Daoy (cell line): ENCODE data around the gene ZSCAN5B. TPM values are rescaled to one million over a fixed set of nuclear protein-coding genes. Genes with fewer than 3 reads are reported as not detected.

ENCODE experiments used
- DNase-seq: peaks from one replicate; pipeline ENCODE4 v3.0.0-alpha.2; 2015; ENCODE audit warnings: low read depth
- total RNA-seq: library from RNA; depleted of rRNA; stranded (reverse); fragments of >200 nt; shearing (Covaris generic); gene quantifications from 2 replicates; pipeline ENCODE4 v1.2.3, GENCODE V29; 2014; rRNA removed

ZSCAN5B gene
- total RNA-seq, 1 experiment from 2014 or later: not detected

DNA sequence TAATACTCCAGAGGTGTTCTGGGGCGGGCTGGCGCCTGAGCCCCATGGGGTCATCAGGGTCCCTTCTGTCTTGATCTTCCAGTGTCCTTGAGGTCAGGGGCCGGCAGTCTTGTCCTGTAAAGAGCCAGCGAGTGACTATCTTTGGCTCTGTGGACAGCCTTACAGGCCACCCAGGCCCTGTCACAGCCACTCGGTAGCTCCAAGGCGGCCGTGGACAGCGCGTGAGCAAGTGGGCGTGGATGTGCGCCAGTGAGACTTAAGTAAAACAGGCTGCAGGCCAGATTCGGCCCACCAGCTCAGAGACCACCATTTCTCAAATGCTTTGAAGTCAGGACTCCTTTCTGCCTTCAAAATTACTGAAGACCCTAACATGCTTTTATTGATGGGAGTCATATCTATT, 52.8 kb downstream of the ZSCAN5B start:
- no peak for DNase-seq

DNA sequence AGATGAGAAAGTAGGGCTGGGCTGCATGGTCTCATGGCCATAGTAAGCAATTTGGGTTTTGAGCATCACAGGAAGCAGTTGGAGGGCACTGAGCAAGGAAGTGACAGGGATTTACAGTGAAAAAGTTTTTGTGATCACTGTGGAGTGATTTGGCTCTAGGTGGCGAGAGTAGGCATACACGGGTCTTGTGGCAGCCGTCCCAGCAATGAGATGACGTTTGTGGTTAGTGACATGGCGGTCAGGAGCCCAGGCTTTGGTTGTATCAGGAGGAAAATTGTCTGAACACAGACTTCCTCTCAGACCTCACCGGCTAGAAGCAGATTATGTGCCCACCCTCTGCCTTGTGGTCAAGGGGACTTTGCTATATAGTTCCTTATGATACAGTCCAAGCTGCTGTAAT, 53.2 kb downstream of the ZSCAN5B start:
- peak; percentile 19 for DNase-seq

DNA sequence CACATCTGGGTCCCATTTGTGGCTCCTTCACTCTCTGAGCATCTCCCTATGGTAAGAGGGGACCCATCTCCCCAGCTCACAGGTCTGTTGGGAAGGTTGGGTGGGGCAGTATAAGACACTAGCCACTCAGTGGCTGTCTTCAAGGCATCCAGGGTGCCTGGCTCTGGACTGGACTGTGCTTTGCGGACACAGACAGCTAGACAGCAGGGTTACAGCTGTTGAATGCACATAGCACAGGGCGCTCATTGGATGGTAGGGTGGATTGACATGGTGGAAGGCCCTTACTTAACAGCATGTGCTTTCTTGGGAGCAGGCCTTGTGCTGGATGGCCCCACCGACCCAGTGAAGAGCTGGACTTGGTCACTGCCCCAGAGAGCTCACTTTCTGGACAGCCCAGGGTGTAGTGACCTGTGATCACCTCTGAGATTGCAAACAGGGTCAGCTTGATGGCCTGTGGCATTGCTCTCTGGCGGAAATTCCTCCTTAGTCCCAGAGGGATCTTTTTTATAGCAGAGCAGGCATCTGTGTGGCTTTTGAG, 54.6 kb downstream of the ZSCAN5B start:
- no peak for DNase-seq

DNA sequence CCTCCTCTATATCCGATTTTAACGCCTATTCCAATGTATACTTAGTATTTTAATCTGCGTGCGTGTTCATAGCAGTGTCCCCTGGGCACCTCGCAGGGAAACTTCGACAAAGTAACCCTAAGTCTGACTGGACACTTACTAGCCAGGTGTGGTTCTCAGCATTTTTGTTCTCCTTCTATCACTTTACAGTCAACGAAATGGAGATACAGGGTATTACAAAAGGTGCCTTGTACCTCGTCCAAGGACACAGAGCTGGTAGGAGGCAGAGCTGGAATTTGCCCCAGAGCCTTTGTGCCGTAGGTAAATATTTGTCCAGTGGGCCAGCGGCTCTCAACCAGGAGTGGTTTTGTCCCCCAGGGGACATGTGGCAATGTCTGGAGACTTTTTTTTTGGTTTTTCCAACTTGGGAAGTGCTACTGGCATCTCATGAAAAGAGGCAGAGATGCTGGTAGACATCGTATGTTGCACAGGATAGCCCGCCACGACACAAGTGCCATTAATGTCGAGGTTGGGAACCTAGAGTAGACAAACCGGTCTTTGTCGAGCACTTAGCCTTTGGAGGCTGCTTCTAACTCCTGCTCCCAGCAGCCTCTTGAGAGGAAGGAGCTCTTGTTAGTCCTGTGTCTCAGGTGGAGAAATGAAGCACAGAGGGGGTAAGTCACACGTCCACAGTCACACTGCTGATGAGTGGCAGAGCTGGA, 55.3 kb downstream of the ZSCAN5B start:
- no peak for DNase-seq

DNA sequence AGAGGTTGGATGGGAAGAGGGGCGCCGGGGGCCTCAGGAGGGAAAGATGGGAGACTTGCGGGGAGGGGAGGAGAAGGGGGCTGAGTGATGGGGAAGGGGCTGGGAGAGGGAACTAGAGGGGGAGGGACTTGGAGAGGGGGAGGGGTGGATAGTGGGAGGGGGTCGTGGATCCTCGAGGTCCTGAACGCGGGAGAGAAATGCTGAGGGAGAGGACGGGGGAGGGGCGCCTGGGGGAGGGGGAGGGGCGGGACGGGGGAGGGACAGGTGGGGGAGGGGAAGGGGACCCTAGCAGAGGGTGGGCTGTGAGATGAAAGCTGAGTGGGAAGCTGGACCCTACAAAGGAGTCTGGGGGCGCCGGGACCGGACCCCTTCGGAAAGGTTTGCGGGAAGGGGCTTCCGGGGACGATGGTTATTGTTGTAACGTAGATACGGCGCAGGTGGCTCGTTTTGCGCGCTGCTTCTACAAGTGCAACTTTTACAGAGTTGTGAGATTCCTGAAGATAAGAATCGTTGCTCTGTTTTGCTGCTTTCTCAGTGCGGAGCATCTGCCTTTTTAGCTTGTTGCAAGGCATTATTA, 56.1 kb downstream of the ZSCAN5B start:
- no peak for DNase-seq

DNA sequence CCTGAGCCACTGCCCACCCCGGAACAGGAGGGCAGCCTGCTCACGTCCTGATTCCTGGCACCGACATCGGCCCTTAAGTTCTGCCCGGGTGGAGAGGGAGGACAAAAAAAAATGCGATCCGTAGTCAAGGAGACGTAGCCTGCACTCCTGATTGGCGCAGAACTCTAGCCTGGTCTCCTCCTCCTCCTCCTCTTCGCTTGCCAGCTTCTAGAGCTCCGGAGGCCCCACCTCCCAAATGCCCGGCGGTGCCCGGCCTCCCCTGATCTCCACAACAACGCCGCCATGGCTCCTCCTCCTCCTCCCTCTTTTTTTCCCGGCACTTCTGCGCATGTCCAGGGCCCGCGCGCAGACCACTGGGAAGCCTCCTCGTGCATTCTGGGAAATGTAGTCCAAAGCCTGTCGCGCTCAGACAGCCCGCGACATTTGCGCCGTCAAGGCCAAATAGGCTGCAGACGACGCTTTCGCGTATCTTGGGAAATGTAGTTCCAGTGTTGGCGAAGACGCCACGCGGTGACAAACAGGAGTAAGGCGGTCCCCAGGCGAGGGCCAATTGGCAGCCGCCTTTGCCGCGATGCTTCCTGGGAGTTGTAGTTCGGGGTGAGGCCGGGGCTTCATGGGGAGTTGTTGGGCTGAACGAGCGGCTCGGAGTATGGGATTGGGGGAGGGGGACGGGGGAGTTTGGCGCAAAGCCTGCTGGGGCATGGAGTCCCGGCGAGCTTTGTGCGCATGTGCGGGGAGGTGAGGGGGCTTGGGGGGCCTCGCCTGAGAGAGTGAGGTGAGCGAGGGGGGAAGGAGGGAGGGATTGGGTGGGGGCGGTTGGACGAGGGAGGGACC, 56.8 kb downstream of the ZSCAN5B start, which contains the start of gene ZNF444:
ZNF444 (plus strand) TSS at position 705 of the 834 bp plus-strand sequence. CDS start 5,625 bp downstream, outside the sequence.
- peak; percentile 99 for DNase-seq

DNA sequence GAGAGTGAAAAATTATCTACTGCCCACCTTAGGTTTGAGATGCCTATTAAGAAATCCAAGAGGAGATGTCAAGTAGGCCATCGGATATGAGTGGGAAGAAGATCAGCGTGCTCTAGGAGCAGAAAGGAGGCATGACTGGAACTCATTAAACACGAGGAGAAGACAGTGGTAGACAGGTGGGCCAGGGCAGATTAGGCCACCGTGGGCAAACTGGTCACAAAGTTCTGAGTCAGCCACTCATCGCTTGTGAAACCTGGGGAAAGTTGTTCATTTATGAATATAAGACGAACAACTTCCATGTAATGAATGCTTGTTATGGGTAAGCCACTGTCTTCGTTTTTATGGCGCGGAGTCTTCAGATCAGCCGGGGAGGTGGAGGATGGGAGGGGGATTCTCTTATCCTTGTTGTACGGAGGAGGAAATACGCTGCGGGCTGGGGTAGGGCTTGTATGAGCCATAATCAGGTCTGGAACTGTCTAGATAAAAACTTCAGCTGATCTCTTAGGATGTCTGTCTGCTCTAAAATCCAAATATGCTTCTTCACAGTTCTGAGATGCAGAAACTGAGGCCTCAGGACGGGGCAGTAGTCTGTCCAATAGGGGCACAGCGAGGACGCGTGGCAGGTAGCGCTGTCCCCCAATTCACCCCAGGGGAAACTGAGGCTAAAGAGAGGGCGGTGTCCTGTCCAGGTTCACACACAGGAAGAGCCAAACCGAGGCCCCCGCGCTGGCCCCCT, 57.6 kb downstream of the ZSCAN5B start:
- no peak for DNase-seq

Other genes starting within 250 kb of the ZSCAN5B start
- 0.06 TPM in 1 of 2 replicates, not detected in the other for gene NLRP8, start 250.0 kb downstream of the ZSCAN5B start, total RNA-seq
- 4.9 and 5.1 TPM in 2 replicates for gene NLRP5, start 211.0 kb downstream of the ZSCAN5B start, total RNA-seq
- 18.8 and 43.8 TPM in 2 replicates for gene ZNF787, start 76.5 kb downstream of the ZSCAN5B start, total RNA-seq
- gene ZNF444, start 56.5 kb downstream of the ZSCAN5B start, total RNA-seq: 24.3 and 36.4 TPM in 2 replicates
- gene GALP, start 21.8 kb downstream of the ZSCAN5B start, total RNA-seq: not detected in 2 replicates
- gene ZSCAN5C, start 4.5 kb upstream of the ZSCAN5B start, total RNA-seq: not detected in 2 replicates
- gene EDDM13, start 75.0 kb upstream of the ZSCAN5B start, total RNA-seq: not detected in 2 replicates
- gene ZSCAN5A, start 117.1 kb upstream of the ZSCAN5B start, total RNA-seq: 20.7 TPM in 2 replicates
- gene ZNF582, start 195.8 kb upstream of the ZSCAN5B start, total RNA-seq: 2.0 and 4.6 TPM in 2 replicates
- gene ZNF583, start 206.5 kb upstream of the ZSCAN5B start, total RNA-seq: 3.9 and 4.1 TPM in 2 replicates